Panc1 (cell line): ENCODE measurements around the gene LRFN3.

Source experiments
- POLR2AphosphoS5 ChIP-seq: IDR thresholded peaks from 2 replicates; pipeline ENCODE4 v1.6.1; 2012; ENCODE audit warnings: mild to moderate bottlenecking, low read depth, low read length, moderate library complexity
- SIN3A ChIP-seq: IDR thresholded peaks from 2 replicates; pipeline ENCODE4 v1.6.1; 2012; ENCODE audit warnings: low read depth, mild to moderate bottlenecking, low read length, moderate library complexity, borderline replicate concordance; ENCODE audit not compliant: insufficient read depth
- TF ChIP-seq, protein P1 (sequence below): fragments of 450-650 bp; IDR thresholded peaks from 2 replicates; pipeline ENCODE4 v1.5.1; 2017; ENCODE audit warnings: mild to moderate bottlenecking
- TF ChIP-seq, protein P2 (sequence below), 2 experiments: IDR thresholded peaks; 2 replicates each; pipeline ENCODE4 v1.6.1; 2011 to 2012; ENCODE audit warnings: low read depth in 2 of 2, control low read depth in 1 of 2, low read length in 1 of 2, mild to moderate bottlenecking in 1 of 2, moderate library complexity in 1 of 2; ENCODE audit not compliant: insufficient read depth in 1 of 2

DNA sequence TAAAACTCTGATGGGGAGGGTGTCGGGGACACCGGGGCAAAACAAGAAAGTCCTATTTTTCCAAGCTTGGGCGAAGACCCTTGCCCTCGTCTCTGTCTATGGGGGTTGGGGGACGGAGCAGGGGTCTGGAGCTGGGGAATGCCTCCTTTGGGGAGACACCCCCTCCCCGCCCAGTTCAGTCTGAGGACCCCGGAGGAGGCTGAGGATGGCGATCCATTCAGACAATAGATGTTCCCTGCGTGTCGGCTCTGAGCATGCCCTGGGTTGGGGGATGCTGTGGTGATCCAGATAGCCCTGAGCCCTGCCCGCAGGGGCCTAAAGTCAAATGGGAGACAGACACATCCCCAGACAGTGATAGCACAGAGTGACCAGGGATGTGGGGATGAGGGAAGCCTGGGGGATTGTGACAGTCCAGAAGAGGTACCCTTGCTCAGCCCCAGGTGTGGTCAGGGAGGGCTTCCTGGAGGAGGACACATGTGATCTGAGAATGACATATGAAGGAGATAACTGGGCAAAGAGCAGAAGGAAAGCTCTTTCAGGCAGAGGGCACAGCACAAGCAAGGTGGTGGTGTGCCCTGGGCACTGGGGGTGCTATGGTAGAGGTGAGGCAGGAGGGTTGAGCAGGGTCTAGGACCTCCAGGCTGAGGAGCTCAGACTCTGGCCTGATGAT, 9.1 kb downstream of the LRFN3 start:
- TF ChIP-seq, protein P1, sequence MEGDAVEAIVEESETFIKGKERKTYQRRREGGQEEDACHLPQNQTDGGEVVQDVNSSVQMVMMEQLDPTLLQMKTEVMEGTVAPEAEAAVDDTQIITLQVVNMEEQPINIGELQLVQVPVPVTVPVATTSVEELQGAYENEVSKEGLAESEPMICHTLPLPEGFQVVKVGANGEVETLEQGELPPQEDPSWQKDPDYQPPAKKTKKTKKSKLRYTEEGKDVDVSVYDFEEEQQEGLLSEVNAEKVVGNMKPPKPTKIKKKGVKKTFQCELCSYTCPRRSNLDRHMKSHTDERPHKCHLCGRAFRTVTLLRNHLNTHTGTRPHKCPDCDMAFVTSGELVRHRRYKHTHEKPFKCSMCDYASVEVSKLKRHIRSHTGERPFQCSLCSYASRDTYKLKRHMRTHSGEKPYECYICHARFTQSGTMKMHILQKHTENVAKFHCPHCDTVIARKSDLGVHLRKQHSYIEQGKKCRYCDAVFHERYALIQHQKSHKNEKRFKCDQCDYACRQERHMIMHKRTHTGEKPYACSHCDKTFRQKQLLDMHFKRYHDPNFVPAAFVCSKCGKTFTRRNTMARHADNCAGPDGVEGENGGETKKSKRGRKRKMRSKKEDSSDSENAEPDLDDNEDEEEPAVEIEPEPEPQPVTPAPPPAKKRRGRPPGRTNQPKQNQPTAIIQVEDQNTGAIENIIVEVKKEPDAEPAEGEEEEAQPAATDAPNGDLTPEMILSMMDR: no peak
- TF ChIP-seq, protein P2, sequence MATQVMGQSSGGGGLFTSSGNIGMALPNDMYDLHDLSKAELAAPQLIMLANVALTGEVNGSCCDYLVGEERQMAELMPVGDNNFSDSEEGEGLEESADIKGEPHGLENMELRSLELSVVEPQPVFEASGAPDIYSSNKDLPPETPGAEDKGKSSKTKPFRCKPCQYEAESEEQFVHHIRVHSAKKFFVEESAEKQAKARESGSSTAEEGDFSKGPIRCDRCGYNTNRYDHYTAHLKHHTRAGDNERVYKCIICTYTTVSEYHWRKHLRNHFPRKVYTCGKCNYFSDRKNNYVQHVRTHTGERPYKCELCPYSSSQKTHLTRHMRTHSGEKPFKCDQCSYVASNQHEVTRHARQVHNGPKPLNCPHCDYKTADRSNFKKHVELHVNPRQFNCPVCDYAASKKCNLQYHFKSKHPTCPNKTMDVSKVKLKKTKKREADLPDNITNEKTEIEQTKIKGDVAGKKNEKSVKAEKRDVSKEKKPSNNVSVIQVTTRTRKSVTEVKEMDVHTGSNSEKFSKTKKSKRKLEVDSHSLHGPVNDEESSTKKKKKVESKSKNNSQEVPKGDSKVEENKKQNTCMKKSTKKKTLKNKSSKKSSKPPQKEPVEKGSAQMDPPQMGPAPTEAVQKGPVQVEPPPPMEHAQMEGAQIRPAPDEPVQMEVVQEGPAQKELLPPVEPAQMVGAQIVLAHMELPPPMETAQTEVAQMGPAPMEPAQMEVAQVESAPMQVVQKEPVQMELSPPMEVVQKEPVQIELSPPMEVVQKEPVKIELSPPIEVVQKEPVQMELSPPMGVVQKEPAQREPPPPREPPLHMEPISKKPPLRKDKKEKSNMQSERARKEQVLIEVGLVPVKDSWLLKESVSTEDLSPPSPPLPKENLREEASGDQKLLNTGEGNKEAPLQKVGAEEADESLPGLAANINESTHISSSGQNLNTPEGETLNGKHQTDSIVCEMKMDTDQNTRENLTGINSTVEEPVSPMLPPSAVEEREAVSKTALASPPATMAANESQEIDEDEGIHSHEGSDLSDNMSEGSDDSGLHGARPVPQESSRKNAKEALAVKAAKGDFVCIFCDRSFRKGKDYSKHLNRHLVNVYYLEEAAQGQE (IDR thresholded peaks at IDR 0.05; ENCODE audit: insufficient read depth in 1 of 2, low read depth in 2 of 2, low read length in 1 of 2): no peak
- no peak for TF ChIP-seq POLR2AphosphoS5
- TF ChIP-seq SIN3A: no peak
